PC-9 (cell line): ENCODE results near the gene FOXP1. TPM values are rescaled to one million over a fixed set of nuclear protein-coding genes. Genes with fewer than 3 reads are reported as not detected.

Source experiments
- BruUV-seq: library from RNA; stranded (reverse); fragments of 400-500 nt; replicated peaks from 2 replicates; lab custom pipeline; 2021; lab: Mats Ljungman, UMichigan
- CTCF ChIA-PET: fragments of 300-600 bp; sonication (Branson Sonifier 250); formaldehyde crosslinking; loops from one replicate; lab custom pipeline; 2022; ENCODE audit warnings: antibody characterized with exemption; lab: Charles Lee
- POLR2A ChIA-PET: fragments of 300-600 bp; sonication (Branson Sonifier 250); formaldehyde crosslinking; loops from one replicate; lab custom pipeline; 2022; ENCODE audit warnings: antibody characterized with exemption; ENCODE audit not compliant: unreplicated experiment; lab: Charles Lee
- DNase-seq, 2 experiments: peaks; one replicate each; pipeline versions ENCODE4 v3.0.0 to v3.0.0-alpha.2; 2015 to 2022; ENCODE audit warnings: mixed read lengths in 1 of 2
- H2AFZ ChIP-seq: fragments of 200-600 bp; sonication (generic); 2 replicates; pipeline ENCODE4 v1.8.1; 2017; ENCODE audit warnings: antibody characterized with exemption
- H3F3A ChIP-seq: fragments of 200-600 bp; sonication (generic); 2 replicates; pipeline ENCODE4 v1.8.1; 2017; ENCODE audit warnings: antibody characterized with exemption, mild to moderate bottlenecking, low read depth; ENCODE audit not compliant: insufficient read depth
- H3K27ac ChIP-seq: fragments of 200-600 bp; sonication (generic); 2 replicates; pipeline ENCODE4 v1.6.1; 2016; ENCODE audit warnings: mixed run types
- H3K27me3 ChIP-seq: fragments of 200-600 bp; sonication (generic); 2 replicates; pipeline ENCODE4 v1.6.1; 2016; ENCODE audit warnings: low read depth, mixed run types; ENCODE audit not compliant: insufficient read depth
- H3K36me3 ChIP-seq: fragments of 200-600 bp; sonication (generic); 2 replicates; pipeline ENCODE4 v1.6.1; 2016; ENCODE audit warnings: low read depth, mixed run types
- H3K4me1 ChIP-seq: fragments of 200-600 bp; sonication (generic); replicated peaks from 2 replicates; pipeline ENCODE4 v1.6.1; 2016; ENCODE audit warnings: mixed run types; ENCODE audit not compliant: insufficient read depth
- H3K4me2 ChIP-seq: fragments of 200-600 bp; sonication (generic); 2 replicates; pipeline ENCODE4 v1.6.1; 2017; ENCODE audit warnings: mixed run types
- H3K4me3 ChIP-seq: fragments of 200-600 bp; sonication (generic); 2 replicates; pipeline ENCODE4 v1.6.1; 2016; ENCODE audit warnings: mixed run types
- H3K79me2 ChIP-seq: fragments of 200-600 bp; sonication (generic); 2 replicates; pipeline ENCODE4 v1.6.1; 2017; ENCODE audit warnings: low read depth, mixed run types
- H3K9me2 ChIP-seq: fragments of 200-600 bp; sonication (generic); 2 replicates; pipeline ENCODE4 v1.8.1; 2017; ENCODE audit warnings: mild to moderate bottlenecking; ENCODE audit not compliant: insufficient read depth
- H3K9me3 ChIP-seq: fragments of 200-600 bp; sonication (generic); 2 replicates; pipeline ENCODE4 v1.8.1; 2016; ENCODE audit warnings: low read depth; ENCODE audit not compliant: insufficient read depth
- H4K20me1 ChIP-seq: fragments of 200-600 bp; sonication (generic); 2 replicates; pipeline ENCODE4 v1.8.1; 2017; ENCODE audit not compliant: insufficient read depth
- EZH2 ChIP-seq: fragments of 200-600 bp; sonication (generic); IDR thresholded peaks from 2 replicates; pipeline ENCODE4 v1.8.0; 2017; ENCODE audit warnings: antibody characterized with exemption, low read depth
- intact Hi-C: fragments of 100-400 bp; cut with micrococcal nuclease; formaldehyde crosslinking; loops from one replicate; pipeline ENCODE4 v1.10.0; 2022; ENCODE audit not compliant: unreplicated experiment
- total RNA-seq: library from RNA; stranded (reverse); gene quantifications from 2 replicates; pipeline ENCODE4 v1.2.3, GENCODE V29; 2021
- TF ChIP-seq, protein P1 (sequence below): fragments of 200-600 bp; sonication (generic); conservative IDR thresholded peaks from 2 replicates; pipeline ENCODE4 v1.6.1; 2017; ENCODE audit warnings: mixed run types, antibody characterized with exemption, mild to moderate bottlenecking, moderate library complexity

Gene FOXP1
- total RNA-seq, 1 experiment from 2014 or later = 33.3 TPM

- H3K4me2 ChIP-seq = no peak overlapping the region
- no peak for DNase-seq
- H3K4me3 ChIP-seq = no peak overlapping the region
- CTCF ChIA-PET = no interaction called here
- no peak overlapping the region for H3K27ac ChIP-seq
- H3K9me2 ChIP-seq = no peaks in the 10 kb centered on the region
- no peaks in the 10 kb centered on the region for H3K36me3 ChIP-seq
- no peaks in the 10 kb centered on the region for H3K79me2 ChIP-seq
- H3K4me1 ChIP-seq = no peaks in the 10 kb centered on the region
- no peaks in the 10 kb centered on the region for H3K9me3 ChIP-seq
- no peak overlapping the region for H2AFZ ChIP-seq
- intact Hi-C loops = no loop called here
- no TSS peak for BruUV-seq
- POLR2A ChIA-PET = no interaction called here
- TF ChIP-seq, protein P1, sequence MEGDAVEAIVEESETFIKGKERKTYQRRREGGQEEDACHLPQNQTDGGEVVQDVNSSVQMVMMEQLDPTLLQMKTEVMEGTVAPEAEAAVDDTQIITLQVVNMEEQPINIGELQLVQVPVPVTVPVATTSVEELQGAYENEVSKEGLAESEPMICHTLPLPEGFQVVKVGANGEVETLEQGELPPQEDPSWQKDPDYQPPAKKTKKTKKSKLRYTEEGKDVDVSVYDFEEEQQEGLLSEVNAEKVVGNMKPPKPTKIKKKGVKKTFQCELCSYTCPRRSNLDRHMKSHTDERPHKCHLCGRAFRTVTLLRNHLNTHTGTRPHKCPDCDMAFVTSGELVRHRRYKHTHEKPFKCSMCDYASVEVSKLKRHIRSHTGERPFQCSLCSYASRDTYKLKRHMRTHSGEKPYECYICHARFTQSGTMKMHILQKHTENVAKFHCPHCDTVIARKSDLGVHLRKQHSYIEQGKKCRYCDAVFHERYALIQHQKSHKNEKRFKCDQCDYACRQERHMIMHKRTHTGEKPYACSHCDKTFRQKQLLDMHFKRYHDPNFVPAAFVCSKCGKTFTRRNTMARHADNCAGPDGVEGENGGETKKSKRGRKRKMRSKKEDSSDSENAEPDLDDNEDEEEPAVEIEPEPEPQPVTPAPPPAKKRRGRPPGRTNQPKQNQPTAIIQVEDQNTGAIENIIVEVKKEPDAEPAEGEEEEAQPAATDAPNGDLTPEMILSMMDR = no peak
- TF ChIP-seq EZH2 = no peak
- H3F3A ChIP-seq = no peaks in the 10 kb centered on the region
- H4K20me1 ChIP-seq = no peaks in the 10 kb centered on the region
- H3K27me3 ChIP-seq = no peaks in the 10 kb centered on the region
These were observed 338.6 kb downstream of the FOXP1 start for GRCh38 chr3:71244826-71245488.

GRCh38 chr3:71244153-71244825 lies 339.2 kb downstream of the FOXP1 start:
- TF ChIP-seq EZH2 = no peak
- TF ChIP-seq, protein P1 = no peak
- DNase-seq = no peak
- Histone ChIP-seq H4K20me1 (no peaks in the 10 kb centered on the region), H3K9me3 (no peaks in the 10 kb centered on the region), H3K36me3 (no peaks in the 10 kb centered on the region), H3K27me3 (no peaks in the 10 kb centered on the region), H3K4me2 (no peak overlapping the region), H3K79me2 (no peaks in the 10 kb centered on the region), H3F3A (no peaks in the 10 kb centered on the region), H2AFZ (no peak overlapping the region), H3K4me1 (no peaks in the 10 kb centered on the region), H3K4me3 (no peak overlapping the region), H3K27ac (no peak overlapping the region), H3K9me2 (no peaks in the 10 kb centered on the region)
- intact Hi-C loops = no loop called here
- no TSS peak for BruUV-seq
- ChIA-PET POLR2A (no interaction called here), CTCF (no interaction called here)

DNA sequence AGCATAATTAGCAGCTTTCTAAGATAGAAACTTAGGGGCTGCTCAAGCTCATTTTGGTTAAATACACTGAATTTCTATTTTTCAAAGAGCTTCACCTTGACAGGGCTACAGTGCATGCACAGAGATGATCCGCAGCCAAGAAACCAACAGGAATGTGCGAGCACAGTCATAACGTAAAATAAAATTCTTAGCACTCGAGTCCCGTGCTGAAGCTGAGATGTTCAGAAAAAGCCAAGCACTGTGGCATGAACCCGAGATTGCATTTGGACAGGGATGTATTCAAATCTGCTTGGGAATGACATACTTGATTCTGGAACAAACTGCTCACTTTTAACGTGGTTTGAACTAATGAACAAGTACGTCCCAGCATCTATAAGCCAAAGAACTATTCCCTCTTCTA lies 340.3 kb downstream of the FOXP1 start:
- no peak overlapping the region for H3K4me3 ChIP-seq
- no peaks in the 10 kb centered on the region for H3K9me3 ChIP-seq
- no peaks in the 10 kb centered on the region for H3K79me2 ChIP-seq
- no peak for TF ChIP-seq EZH2
- TF ChIP-seq, protein P1 = no peak
- intact Hi-C loops = no loop called here
- no peak for DNase-seq
- H3K27ac ChIP-seq = no peak overlapping the region
- no peak overlapping the region for H3K4me2 ChIP-seq
- no peaks in the 10 kb centered on the region for H4K20me1 ChIP-seq
- ChIA-PET POLR2A (no interaction called here), CTCF (no interaction called here)
- H3K9me2 ChIP-seq = no peaks in the 10 kb centered on the region
- H3K4me1 ChIP-seq = no peaks in the 10 kb centered on the region
- no peaks in the 10 kb centered on the region for H3F3A ChIP-seq
- no peaks in the 10 kb centered on the region for H3K36me3 ChIP-seq
- no peaks in the 10 kb centered on the region for H3K27me3 ChIP-seq
- no TSS peak for BruUV-seq
- H2AFZ ChIP-seq = no peak overlapping the region
